Activated naive CD4-positive, alpha-beta T cell treated with anti-CD3 and anti-CD28 coated beads, Interleukin-2, amount 50 U/mL, for 72 hours (primary cell): ENCODE measurements around the gene CCDC30. TPM values are rescaled to one million over a fixed set of nuclear protein-coding genes. Genes with fewer than 3 reads are reported as not detected.
"Not testable (repeated sequence)": the region's sequence is repeated elsewhere in the genome, so short reads cannot be mapped to it uniquely, and the experiment has no call there.

Experiments
- ATAC-seq, 2 donors: fragments of 150-1000 bp; cut with Tn5 transposase; 2 replicates each; pipeline ENCODE4 v1.10.0; 2021; ENCODE audit warnings: mild to moderate bottlenecking in 2 of 2, moderate library complexity in 2 of 2
- DNase-seq, 2 donors: peaks; one replicate each; pipeline ENCODE4 v3.0.0; 2021 to 2022; ENCODE audit warnings: low spot score in 2 of 2
- H3K27ac Mint-ChIP-seq, 2 donors: one replicate each; pipeline ENCODE4 v1.8.0; 2022; ENCODE audit warnings: mild to moderate bottlenecking in 2 of 2, mixed read lengths in 2 of 2
- H3K36me3 Mint-ChIP-seq, 2 donors: one replicate each; pipeline ENCODE4 v1.8.0; 2022; ENCODE audit warnings: mixed read lengths in 2 of 2
- H3K9me3 Mint-ChIP-seq, 2 donors: one replicate each; pipeline ENCODE4 v1.8.0; 2022; ENCODE audit warnings: mixed read lengths in 2 of 2
- total RNA-seq, 2 donors: library from RNA; stranded (reverse); gene quantifications; one replicate each; pipeline ENCODE4 v1.2.3, GENCODE V29; 2022

Gene CCDC30
- total RNA-seq, 2 donors from 2014 or later: 2.2 to 2.3 TPM

DNA sequence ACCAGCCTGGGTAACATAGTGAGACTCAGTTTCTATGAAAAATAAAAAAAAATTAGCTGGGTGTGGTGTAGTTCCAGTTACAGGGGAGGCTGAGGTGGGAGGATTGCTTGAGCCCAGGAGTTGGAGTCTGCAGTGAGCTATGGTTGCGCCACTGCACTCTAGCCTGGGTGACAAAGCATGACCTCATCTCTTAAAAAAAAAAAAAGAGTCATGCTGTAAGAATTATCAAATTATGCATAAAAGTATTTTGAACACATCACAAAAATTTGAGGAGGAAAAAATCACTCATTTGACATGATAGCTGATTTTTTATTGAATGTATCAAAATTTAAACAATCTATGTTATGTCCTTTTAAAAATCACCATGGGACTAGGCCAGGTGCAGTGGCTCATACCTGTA, 17.8 kb downstream of the CCDC30 start:
- no peak for ATAC-seq
- Mint-ChIP-seq H3K9me3 (no peaks in the 10 kb centered on the region), H3K27ac (no peak overlapping the region), H3K36me3 (no peaks in the 10 kb centered on the region)
- no peak for DNase-seq

- DNase-seq (no peak), ATAC-seq (no peak)
- Mint-ChIP-seq H3K36me3 (no peaks in the 10 kb centered on the region), H3K9me3 (no peaks in the 10 kb centered on the region), H3K27ac (no peak overlapping the region)
Measured at GRCh38 chr1:42482635-42483153, 19.6 kb downstream of the CCDC30 start.

- ATAC-seq (no peak), DNase-seq (no peak)
- Mint-ChIP-seq H3K27ac (no peak overlapping the region), H3K36me3 (no peaks in the 10 kb centered on the region), H3K9me3 (no peaks in the 10 kb centered on the region)
Measured at GRCh38 chr1:42484382-42484781, 21.3 kb downstream of the CCDC30 start.

- ATAC-seq (no peak), DNase-seq (no peak)
- Mint-ChIP-seq H3K9me3 (peaks cover 0 to 8% of the 10 kb centered on the region in 2 donors), H3K36me3 (peaks cover 0 to 6% of the 10 kb centered on the region in 2 donors), H3K27ac (no peak overlapping the region)
Measured at GRCh38 chr1:42490237-42490636, 27.2 kb downstream of the CCDC30 start.

GRCh38 chr1:42502031-42502430, 38.9 kb downstream of the CCDC30 start:
- not testable (repeated sequence) for H3K27ac Mint-ChIP-seq, ATAC-seq, DNase-seq
- Mint-ChIP-seq H3K36me3 (peaks cover 19 to 26% of the 10 kb centered on the region in 2 donors), H3K9me3 (peaks cover 9 to 12% of the 10 kb centered on the region in 2 donors)

GRCh38 chr1:42504535-42505128, 41.5 kb downstream of the CCDC30 start:
- no peak for DNase-seq
- H3K36me3 Mint-ChIP-seq: peaks cover 32 to 40% of the 10 kb centered on the region in 2 donors
- H3K27ac Mint-ChIP-seq: no peak overlapping the region
- peaks cover 12 to 16% of the 10 kb centered on the region in 2 donors for H3K9me3 Mint-ChIP-seq
- ATAC-seq: no peak

DNA sequence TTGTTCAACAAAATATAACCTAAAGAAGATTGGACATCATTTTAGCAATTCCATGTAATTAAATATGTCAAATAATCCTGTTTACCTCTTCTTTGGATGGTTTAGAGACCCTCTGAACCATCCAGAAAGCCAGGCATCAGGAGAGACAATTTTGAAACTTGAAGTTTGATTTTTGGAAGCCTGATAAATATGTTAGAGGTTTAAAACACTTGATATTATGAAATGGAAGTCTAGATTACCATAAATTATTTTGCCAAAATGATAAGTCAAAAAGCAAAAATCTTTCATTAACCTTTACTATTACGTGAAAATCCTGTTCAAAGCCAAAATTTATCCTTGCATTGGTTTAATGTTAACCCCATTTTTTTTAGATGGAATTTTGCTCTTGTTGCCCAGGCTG, 43.5 kb downstream of the CCDC30 start:
- ATAC-seq: no peak
- Mint-ChIP-seq H3K9me3 (peaks cover 12 to 26% of the 10 kb centered on the region in 2 donors), H3K36me3 (peaks cover 50 to 60% of the 10 kb centered on the region in 2 donors), H3K27ac (no peak overlapping the region)
- DNase-seq: no peak

- ATAC-seq, DNase-seq, H3K27ac Mint-ChIP-seq: not testable (repeated sequence)
- peaks cover 47 to 53% of the 10 kb centered on the region in 2 donors for H3K36me3 Mint-ChIP-seq
- H3K9me3 Mint-ChIP-seq: peaks cover 11 to 36% of the 10 kb centered on the region in 2 donors
Measured at GRCh38 chr1:42511581-42512155, 48.6 kb downstream of the CCDC30 start.

GRCh38 chr1:42518908-42519307, 55.8 kb downstream of the CCDC30 start:
- Mint-ChIP-seq H3K27ac (no peak overlapping the region), H3K9me3 (peaks cover 25 to 34% of the 10 kb centered on the region in 2 donors), H3K36me3 (peaks cover 26 to 43% of the 10 kb centered on the region in 2 donors)
- ATAC-seq (no peak), DNase-seq (no peak)

- H3K9me3 Mint-ChIP-seq: peaks cover 26 to 27% of the 10 kb centered on the region in 2 donors
- H3K27ac Mint-ChIP-seq: no peak overlapping the region
- no peak for ATAC-seq
- H3K36me3 Mint-ChIP-seq: peaks cover 32 to 36% of the 10 kb centered on the region in 2 donors
- DNase-seq: no peak
Measured at GRCh38 chr1:42523171-42523570, 60.1 kb downstream of the CCDC30 start.

GRCh38 chr1:42524330-42524729, 61.2 kb downstream of the CCDC30 start:
- DNase-seq: no peak

GRCh38 chr1:42529724-42530181, 66.7 kb downstream of the CCDC30 start:
- ATAC-seq (peak; percentile 61 to 100), DNase-seq (no peak)
- peaks cover 0 to 5% of the 10 kb centered on the region in 2 donors for H3K9me3 Mint-ChIP-seq
- H3K36me3 Mint-ChIP-seq: peaks cover 5 to 7% of the 10 kb centered on the region in 2 donors
- H3K27ac Mint-ChIP-seq: peak overlapping the region in 1 of 2 donors; percentile 78

More at GRCh38 chr1:42524330-42524729, 61.2 kb downstream of the CCDC30 start:
- no peak for ATAC-seq
- peaks cover 18 to 19% of the 10 kb centered on the region in 2 donors for H3K9me3 Mint-ChIP-seq
- H3K36me3 Mint-ChIP-seq: peaks cover 25 to 33% of the 10 kb centered on the region in 2 donors
- H3K27ac Mint-ChIP-seq: no peak overlapping the region

DNA sequence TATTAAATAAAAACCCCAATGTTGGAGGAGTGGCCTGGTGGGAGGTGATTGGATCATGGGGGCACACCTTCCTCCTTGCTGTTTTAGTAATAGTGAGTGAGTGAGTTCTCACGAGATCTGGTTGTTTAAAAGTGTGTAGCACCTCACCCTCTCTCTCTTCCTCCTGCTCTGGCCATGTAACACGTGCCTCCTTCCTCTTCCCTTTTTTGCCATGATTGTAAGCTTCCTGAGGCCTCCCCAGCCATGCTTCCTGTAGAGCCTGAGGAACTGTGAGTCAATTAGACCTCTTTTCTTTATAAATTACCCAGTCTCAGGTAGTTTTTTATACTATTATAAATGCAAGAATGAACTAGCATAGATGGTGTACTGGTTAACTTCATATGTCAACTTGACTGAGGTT, 68.0 kb downstream of the CCDC30 start:
- Mint-ChIP-seq H3K36me3 (peaks cover 5 to 7% of the 10 kb centered on the region in 2 donors), H3K27ac (no peak overlapping the region), H3K9me3 (peaks cover 0 to 5% of the 10 kb centered on the region in 2 donors)
- ATAC-seq (no peak), DNase-seq (no peak)

GRCh38 chr1:42533101-42533863, 70.2 kb downstream of the CCDC30 start:
- Mint-ChIP-seq H3K27ac (peak overlapping the region in 1 of 2 donors; percentile 46), H3K9me3 (peaks cover 0 to 5% of the 10 kb centered on the region in 2 donors), H3K36me3 (peaks cover 4 to 5% of the 10 kb centered on the region in 2 donors)
- ATAC-seq (no peak), DNase-seq (no peak)

GRCh38 chr1:42541104-42541503, 78.0 kb downstream of the CCDC30 start:
- ATAC-seq (no peak), DNase-seq (no peak)
- Mint-ChIP-seq H3K9me3 (no peaks in the 10 kb centered on the region), H3K27ac (no peak overlapping the region), H3K36me3 (no peaks in the 10 kb centered on the region)

DNA sequence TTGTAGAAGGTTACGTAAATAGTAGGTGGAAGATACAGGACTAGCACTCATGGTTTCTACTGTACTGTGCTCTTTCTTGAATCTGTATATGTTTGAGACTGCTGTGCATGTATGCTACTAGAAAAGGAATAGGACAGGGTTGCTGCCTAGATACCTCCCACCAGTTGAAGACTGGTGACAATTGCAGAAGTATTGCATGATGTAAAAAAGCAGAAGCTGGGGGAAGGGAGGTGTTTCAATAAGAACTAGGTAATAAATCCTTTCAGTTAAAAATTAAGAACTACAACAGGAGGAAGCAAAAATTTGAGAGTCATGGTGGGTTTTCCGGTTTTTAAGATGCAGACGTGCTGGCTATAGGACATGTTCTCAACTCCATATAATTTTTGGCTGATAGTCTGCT, 88.1 kb downstream of the CCDC30 start:
- Mint-ChIP-seq H3K9me3 (no peaks in the 10 kb centered on the region), H3K36me3 (no peaks in the 10 kb centered on the region), H3K27ac (no peak overlapping the region)
- no peak for DNase-seq
- no peak for ATAC-seq

GRCh38 chr1:42551590-42551989, 88.5 kb downstream of the CCDC30 start:
- Mint-ChIP-seq H3K9me3 (no peaks in the 10 kb centered on the region), H3K36me3 (no peaks in the 10 kb centered on the region), H3K27ac (no peak overlapping the region)
- ATAC-seq: no peak
- DNase-seq: no peak
